ENCODE data around the gene LDLRAD4.

DNA sequence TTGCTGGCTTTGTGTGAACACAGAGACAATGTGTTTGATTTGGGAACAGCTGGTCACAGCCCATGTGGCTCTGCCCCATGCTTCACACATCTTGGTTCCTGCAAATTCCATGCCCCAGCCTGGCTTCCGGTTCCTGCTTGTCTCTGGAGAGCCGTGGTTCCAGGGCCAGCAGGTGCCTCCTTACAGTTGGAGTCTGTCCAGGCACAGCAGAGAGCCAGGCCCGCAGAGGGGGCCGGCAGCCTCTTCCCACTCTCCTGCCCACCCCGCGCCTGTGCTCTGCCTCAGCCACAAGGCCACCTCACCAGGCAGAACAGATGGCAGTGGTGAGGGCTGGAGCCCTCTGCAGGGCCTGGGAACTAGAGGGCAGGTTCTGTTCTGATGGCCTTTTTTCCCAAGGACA is 81.5 kb downstream of the LDLRAD4 start:
- no peak for TF ChIP-seq POLR2AphosphoS5 (IDR thresholded peaks at IDR 0.05; ENCODE audit: borderline replicate concordance, low read depth, low read length)
- no peak for TF ChIP-seq EZH2 (IDR thresholded peaks at IDR 0.05)
- TF ChIP-seq FOXP2 (optimal IDR thresholded peaks at IDR 0.05; ENCODE audit: control extremely low read depth, extremely low read length, insufficient read depth): no peak

Measured in SK-N-MC (cell line).